HEK293 (cell line): ENCODE measurements around the gene SLC35F5.

ENCODE experiments used
- CTCF ChIA-PET: fragments of 350-600 bp; formaldehyde crosslinking; extraction: SDS; loops from one replicate; lab custom pipeline; 2021; ENCODE audit warnings: antibody characterized with exemption; lab: Yijun Ruan, JAX
- POLR2A ChIA-PET: fragments of 300-600 bp; formaldehyde crosslinking; extraction: SDS; loops from one replicate; lab custom pipeline; 2020; ENCODE audit warnings: antibody characterized with exemption, inconsistent platforms; lab: Yijun Ruan, JAX
- H3K27ac ChIP-seq: fragments of 200-500 bp; sonication (Bioruptor generic); 2 replicates; pipeline ENCODE4 v1.5.1; 2014; ENCODE audit warnings: low read depth, low read length, control low read depth, inconsistent platforms; ENCODE audit errors: extremely low read depth
- H3K36me3 ChIP-seq, 2 experiments: fragments of 200-500 bp in 1 of 2; sonication (Bioruptor generic) in 1 of 2; 1 replicate in 1 of 2; 2 replicates in 1 of 2; pipeline ENCODE4 v1.5.1; 2014 to 2017; ENCODE audit warnings: inconsistent platforms in 2 of 2, low read length in 2 of 2; ENCODE audit not compliant: control insufficient read depth in 2 of 2, insufficient read depth in 1 of 2
- H3K4me1 ChIP-seq: fragments of 200-500 bp; sonication (Bioruptor generic); 2 replicates; pipeline ENCODE4 v1.5.1; 2014; ENCODE audit warnings: mild to moderate bottlenecking, low read length, inconsistent platforms; ENCODE audit not compliant: control insufficient read depth, insufficient read depth
- H3K4me3 ChIP-seq: 2 replicates; pipeline ENCODE4 v1.5.1; 2011; ENCODE audit warnings: low read depth, mild to moderate bottlenecking, control low read depth, low read length, moderate library complexity
- H3K9me3 ChIP-seq: fragments of 200-500 bp; sonication (Bioruptor generic); 2 replicates; pipeline ENCODE4 v1.5.1; 2014; ENCODE audit warnings: low read depth, low read length, inconsistent platforms; ENCODE audit not compliant: control insufficient read depth, insufficient read depth
- BCL11B ChIP-seq: fragments of 450-650 bp; formaldehyde crosslinking; IDR thresholded peaks from 2 replicates; pipeline ENCODE4 v1.5.1; 2016; ENCODE audit warnings: low read depth, missing biosample characterization, missing genetic modification characterization
- EGR2 ChIP-seq: fragments of 450-650 bp; formaldehyde crosslinking; IDR thresholded peaks from 2 replicates; pipeline ENCODE4 v1.5.1; 2016; ENCODE audit warnings: low read depth, missing biosample characterization, missing genetic modification characterization
- IKZF3 ChIP-seq: fragments of 450-650 bp; IDR thresholded peaks from 2 replicates; pipeline ENCODE4 v1.5.0; 2018; ENCODE audit warnings: missing biosample characterization, mild to moderate bottlenecking, missing genetic modification characterization, moderate library complexity
- WT1 ChIP-seq: fragments of 450-650 bp; formaldehyde crosslinking; IDR thresholded peaks from 2 replicates; pipeline ENCODE4 v1.5.1; 2016; ENCODE audit warnings: missing biosample characterization, missing genetic modification characterization
- ZBTB10 ChIP-seq: fragments of 450-650 bp; formaldehyde crosslinking; IDR thresholded peaks from 2 replicates; pipeline ENCODE4 v1.5.1; 2016; ENCODE audit warnings: missing biosample characterization, missing genetic modification characterization
- ZEB2 ChIP-seq: fragments of 450-650 bp; formaldehyde crosslinking; IDR thresholded peaks from 2 replicates; pipeline ENCODE4 v1.5.1; 2016; ENCODE audit warnings: missing biosample characterization, missing genetic modification characterization
- ZFP37 ChIP-seq: fragments of 450-650 bp; formaldehyde crosslinking; IDR thresholded peaks from 2 replicates; pipeline ENCODE4 v1.5.1; 2016; ENCODE audit warnings: missing biosample characterization, missing genetic modification characterization
- ZNF132 ChIP-seq: fragments of 450-650 bp; formaldehyde crosslinking; IDR thresholded peaks from 2 replicates; pipeline ENCODE4 v1.5.1; 2017; ENCODE audit warnings: missing biosample characterization, missing genetic modification characterization, borderline replicate concordance
- ZNF138 ChIP-seq: fragments of 450-650 bp; formaldehyde crosslinking; IDR thresholded peaks from 2 replicates; pipeline ENCODE4 v1.5.1; 2016; ENCODE audit warnings: missing biosample characterization, missing genetic modification characterization, borderline replicate concordance
- ZNF157 ChIP-seq: fragments of 450-650 bp; formaldehyde crosslinking; IDR thresholded peaks from 2 replicates; pipeline ENCODE4 v1.5.1; 2016; ENCODE audit warnings: missing biosample characterization, missing genetic modification characterization
- ZNF169 ChIP-seq: fragments of 450-650 bp; formaldehyde crosslinking; IDR thresholded peaks from 2 replicates; pipeline ENCODE4 v1.5.1; 2016; ENCODE audit warnings: missing biosample characterization, missing genetic modification characterization
- ZNF174 ChIP-seq: fragments of 450-650 bp; formaldehyde crosslinking; IDR thresholded peaks from 2 replicates; pipeline ENCODE4 v1.5.0; 2017; ENCODE audit warnings: missing biosample characterization, mild to moderate bottlenecking, missing genetic modification characterization
- ZNF175 ChIP-seq: fragments of 450-650 bp; formaldehyde crosslinking; IDR thresholded peaks from 2 replicates; pipeline ENCODE4 v1.5.1; 2016; ENCODE audit warnings: missing biosample characterization, missing genetic modification characterization
- ZNF350 ChIP-seq: fragments of 450-650 bp; formaldehyde crosslinking; IDR thresholded peaks from 2 replicates; pipeline ENCODE4 v1.5.0; 2017; ENCODE audit warnings: missing biosample characterization, mild to moderate bottlenecking, missing genetic modification characterization
- ZNF391 ChIP-seq: fragments of 450-650 bp; formaldehyde crosslinking; IDR thresholded peaks from 2 replicates; pipeline ENCODE4 v1.5.1; 2016; ENCODE audit warnings: low read depth, missing biosample characterization, missing genetic modification characterization, borderline replicate concordance
- ZNF433 ChIP-seq: fragments of 450-650 bp; formaldehyde crosslinking; IDR thresholded peaks from 2 replicates; pipeline ENCODE4 v1.5.1; 2016; ENCODE audit warnings: missing biosample characterization, missing genetic modification characterization, low read depth
- ZNF529 ChIP-seq: fragments of 450-650 bp; formaldehyde crosslinking; IDR thresholded peaks from 2 replicates; pipeline ENCODE4 v1.5.1; 2017; ENCODE audit warnings: missing genetic modification characterization, missing biosample characterization; ENCODE audit not compliant: insufficient replicate concordance
- ZNF544 ChIP-seq: fragments of 450-650 bp; formaldehyde crosslinking; IDR thresholded peaks from 2 replicates; pipeline ENCODE4 v1.5.0; 2017; ENCODE audit warnings: missing biosample characterization, missing genetic modification characterization
- ZNF560 ChIP-seq: fragments of 450-650 bp; formaldehyde crosslinking; IDR thresholded peaks from 2 replicates; pipeline ENCODE4 v1.5.1; 2017; ENCODE audit warnings: missing biosample characterization, missing genetic modification characterization, borderline replicate concordance
- ZNF670 ChIP-seq: fragments of 450-650 bp; formaldehyde crosslinking; IDR thresholded peaks from 2 replicates; pipeline ENCODE4 v1.5.1; 2016; ENCODE audit warnings: missing biosample characterization, missing genetic modification characterization, low read depth
- ZNF747 ChIP-seq: fragments of 450-650 bp; formaldehyde crosslinking; IDR thresholded peaks from 2 replicates; pipeline ENCODE4 v1.5.1; 2016; ENCODE audit warnings: missing biosample characterization, missing genetic modification characterization
- ZNF76 ChIP-seq: fragments of 450-650 bp; formaldehyde crosslinking; IDR thresholded peaks from 2 replicates; pipeline ENCODE4; 2016; ENCODE audit warnings: low read depth, missing biosample characterization, missing genetic modification characterization, borderline replicate concordance
- ZNF792 ChIP-seq: fragments of 450-650 bp; formaldehyde crosslinking; IDR thresholded peaks from 2 replicates; pipeline ENCODE4 v1.5.1; 2016; ENCODE audit warnings: missing biosample characterization, missing genetic modification characterization
- ZSCAN16 ChIP-seq: fragments of 450-650 bp; formaldehyde crosslinking; IDR thresholded peaks from 2 replicates; pipeline ENCODE4 v1.5.1; 2016; ENCODE audit warnings: missing biosample characterization, missing genetic modification characterization
- ZSCAN23 ChIP-seq: fragments of 450-650 bp; formaldehyde crosslinking; IDR thresholded peaks from 2 replicates; pipeline ENCODE4 v1.5.1; 2016; ENCODE audit warnings: missing biosample characterization, missing genetic modification characterization
- TF ChIP-seq, protein P1 (sequence below): fragments of 450-650 bp; formaldehyde crosslinking; conservative IDR thresholded peaks from 2 replicates; pipeline ENCODE4 v1.5.1; 2016; ENCODE audit warnings: low read depth, missing biosample characterization, missing genetic modification characterization
- TF ChIP-seq, protein P2 (sequence below): fragments of 450-650 bp; formaldehyde crosslinking; IDR thresholded peaks from 2 replicates; pipeline ENCODE4 v1.5.1; 2016; ENCODE audit warnings: missing biosample characterization, missing genetic modification characterization
- TF ChIP-seq, protein P3 (sequence below): fragments of 450-650 bp; formaldehyde crosslinking; IDR thresholded peaks from 2 replicates; pipeline ENCODE4 v1.5.1; 2016; ENCODE audit warnings: missing biosample characterization, missing genetic modification characterization

Gene SLC35F5

DNA sequence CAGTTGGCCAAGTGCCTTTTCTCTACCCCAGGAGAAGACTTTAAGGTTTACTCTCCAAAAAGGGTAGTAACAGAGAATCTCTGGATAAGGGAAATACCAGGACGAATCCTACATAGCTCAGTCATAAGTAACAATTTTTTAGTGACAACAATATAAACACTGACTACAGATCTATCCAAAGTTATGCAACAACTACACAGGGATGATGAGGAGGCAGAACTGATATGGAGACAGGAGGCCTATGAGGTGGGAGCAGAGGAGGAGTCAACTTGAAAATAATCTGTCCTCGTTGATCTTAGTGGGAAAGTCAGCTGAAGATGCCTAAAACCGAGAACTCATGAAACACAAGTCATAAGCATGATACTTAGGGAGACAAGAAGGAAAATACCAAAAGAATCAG is 40.2 kb downstream of the SLC35F5 start (continued):
- TF ChIP-seq, protein P1, sequence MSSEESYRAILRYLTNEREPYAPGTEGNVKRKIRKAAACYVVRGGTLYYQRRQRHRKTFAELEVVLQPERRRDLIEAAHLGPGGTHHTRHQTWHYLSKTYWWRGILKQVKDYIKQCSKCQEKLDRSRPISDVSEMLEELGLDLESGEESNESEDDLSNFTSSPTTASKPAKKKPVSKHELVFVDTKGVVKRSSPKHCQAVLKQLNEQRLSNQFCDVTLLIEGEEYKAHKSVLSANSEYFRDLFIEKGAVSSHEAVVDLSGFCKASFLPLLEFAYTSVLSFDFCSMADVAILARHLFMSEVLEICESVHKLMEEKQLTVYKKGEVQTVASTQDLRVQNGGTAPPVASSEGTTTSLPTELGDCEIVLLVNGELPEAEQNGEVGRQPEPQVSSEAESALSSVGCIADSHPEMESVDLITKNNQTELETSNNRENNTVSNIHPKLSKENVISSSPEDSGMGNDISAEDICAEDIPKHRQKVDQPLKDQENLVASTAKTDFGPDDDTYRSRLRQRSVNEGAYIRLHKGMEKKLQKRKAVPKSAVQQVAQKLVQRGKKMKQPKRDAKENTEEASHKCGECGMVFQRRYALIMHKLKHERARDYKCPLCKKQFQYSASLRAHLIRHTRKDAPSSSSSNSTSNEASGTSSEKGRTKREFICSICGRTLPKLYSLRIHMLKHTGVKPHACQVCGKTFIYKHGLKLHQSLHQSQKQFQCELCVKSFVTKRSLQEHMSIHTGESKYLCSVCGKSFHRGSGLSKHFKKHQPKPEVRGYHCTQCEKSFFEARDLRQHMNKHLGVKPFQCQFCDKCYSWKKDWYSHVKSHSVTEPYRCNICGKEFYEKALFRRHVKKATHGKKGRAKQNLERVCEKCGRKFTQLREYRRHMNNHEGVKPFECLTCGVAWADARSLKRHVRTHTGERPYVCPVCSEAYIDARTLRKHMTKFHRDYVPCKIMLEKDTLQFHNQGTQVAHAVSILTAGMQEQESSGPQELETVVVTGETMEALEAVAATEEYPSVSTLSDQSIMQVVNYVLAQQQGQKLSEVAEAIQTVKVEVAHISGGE (tag by site-specific recombination): no peak

DNA sequence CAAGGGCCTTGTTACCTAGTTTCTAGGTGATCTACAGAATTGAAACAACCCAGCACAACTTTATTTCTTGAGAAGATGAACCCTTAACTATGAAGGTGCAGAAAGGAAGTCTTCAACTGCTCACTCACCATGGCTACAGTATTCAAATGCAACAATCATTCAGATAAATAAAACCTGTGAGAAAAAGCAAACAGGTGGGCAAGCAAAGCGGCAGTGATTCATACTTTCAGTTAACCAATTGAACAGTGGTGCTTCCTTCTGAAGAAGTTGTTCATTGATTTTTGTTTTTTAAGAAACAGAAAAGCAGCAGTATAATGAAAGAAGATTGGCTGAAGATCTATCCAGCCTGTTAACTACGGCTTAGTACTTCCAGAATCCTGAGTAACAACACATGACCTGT is 43.5 kb downstream of the SLC35F5 start:
- H3K36me3 ChIP-seq: peaks cover 11 to 34% of the 10 kb centered on the region in 2 experiments
- CTCF ChIA-PET: no interaction called here
- TF ChIP-seq ZNF132 (tag by site-specific recombination) (no peak), ZNF670 (tag by site-specific recombination) (no peak), ZFP37 (tag by site-specific recombination) (no peak), ZEB2 (no peak), ZNF391 (no peak), ZNF76 (no peak), EGR2 (tag by site-specific recombination) (no peak), BCL11B (tag by site-specific recombination) (no peak), ZNF350 (tag by site-specific recombination) (no peak), ZNF792 (tag by site-specific recombination) (no peak), ZNF747 (tag by site-specific recombination) (no peak), ZNF174 (tag by site-specific recombination) (no peak)
- no peaks in the 10 kb centered on the region for H3K4me1 ChIP-seq
- no peak overlapping the region for H3K4me3 ChIP-seq
- H3K9me3 ChIP-seq: no peaks in the 10 kb centered on the region
- POLR2A ChIA-PET: no interaction called here
- no peak overlapping the region for H3K27ac ChIP-seq

GRCh38 chr2:113711851-113712250 is 44.6 kb downstream of the SLC35F5 start:
- Histone ChIP-seq H3K4me3 (no peak overlapping the region), H3K4me1 (0 out of 2 replicates have a peak, but pooled peaks cover 2% of the 10 kb centered on the region), H3K36me3 (peaks cover 11 to 28% of the 10 kb centered on the region in 2 experiments), H3K9me3 (no peaks in the 10 kb centered on the region), H3K27ac (no peak overlapping the region)
- ChIA-PET POLR2A (interaction anchor here (0.6 kb wide), 1 partner anchor 178 kb away, joined by 7 read pairs; the partner anchor contains the start of gene ACTR3), CTCF (interaction anchor here (0.7 to 0.9 kb wide), 2 partner anchors 11 to 159 kb away, joined by 3 to 4 read pairs; no protein-coding TSS in a partner anchor)
- TF ChIP-seq ZNF169 (tag by site-specific recombination) (no peak), ZNF529 (tag by site-specific recombination) (no peak), IKZF3 (tag by site-specific recombination) (no peak), ZNF433 (tag by site-specific recombination) (no peak), WT1 (no peak), ZNF175 (tag by site-specific recombination) (no peak), ZNF157 (tag by site-specific recombination) (no peak), ZBTB10 (no peak), ZNF560 (tag by site-specific recombination) (no peak), ZNF138 (tag by site-specific recombination) (no peak), ZSCAN23 (tag by site-specific recombination) (no peak), ZSCAN16 (tag by site-specific recombination) (no peak), ZNF544 (tag by site-specific recombination) (no peak)
- TF ChIP-seq, protein P2, sequence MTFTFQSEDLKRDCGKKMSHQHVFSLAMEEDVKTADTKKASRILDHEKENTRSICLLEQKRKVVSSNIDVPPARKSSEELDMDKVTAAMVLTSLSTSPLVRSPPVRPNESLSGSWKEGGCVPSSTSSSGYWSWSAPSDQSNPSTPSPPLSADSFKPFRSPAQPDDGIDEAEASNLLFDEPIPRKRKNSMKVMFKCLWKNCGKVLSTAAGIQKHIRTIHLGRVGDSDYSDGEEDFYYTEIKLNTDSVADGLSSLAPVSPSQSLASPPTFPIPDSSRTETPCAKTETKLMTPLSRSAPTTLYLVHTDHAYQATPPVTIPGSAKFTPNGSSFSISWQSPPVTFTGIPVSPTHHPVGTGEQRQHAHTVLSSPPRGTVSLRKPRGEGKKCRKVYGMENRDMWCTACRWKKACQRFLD (tag by site-specific recombination): no peak
- TF ChIP-seq, protein P3, sequence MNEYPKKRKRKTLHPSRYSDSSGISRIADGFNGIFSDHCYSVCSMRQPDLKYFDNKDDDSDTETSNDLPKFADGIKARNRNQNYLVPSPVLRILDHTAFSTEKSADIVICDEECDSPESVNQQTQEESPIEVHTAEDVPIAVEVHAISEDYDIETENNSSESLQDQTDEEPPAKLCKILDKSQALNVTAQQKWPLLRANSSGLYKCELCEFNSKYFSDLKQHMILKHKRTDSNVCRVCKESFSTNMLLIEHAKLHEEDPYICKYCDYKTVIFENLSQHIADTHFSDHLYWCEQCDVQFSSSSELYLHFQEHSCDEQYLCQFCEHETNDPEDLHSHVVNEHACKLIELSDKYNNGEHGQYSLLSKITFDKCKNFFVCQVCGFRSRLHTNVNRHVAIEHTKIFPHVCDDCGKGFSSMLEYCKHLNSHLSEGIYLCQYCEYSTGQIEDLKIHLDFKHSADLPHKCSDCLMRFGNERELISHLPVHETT: no peak
